ENCODE measurements around the gene ARHGAP45. TPM values are rescaled to one million over a fixed set of nuclear protein-coding genes. Genes with fewer than 3 reads are reported as not detected.

The ARHGAP45 gene
- total and polyA plus RNA-seq, 9 of the 15 experiments (the other 6 are each of a cell fraction or from before 2014, with no cell fraction given) = 0.08 to 22.1 (median 4.2) TPM

- TF ChIP-seq, protein P1, sequence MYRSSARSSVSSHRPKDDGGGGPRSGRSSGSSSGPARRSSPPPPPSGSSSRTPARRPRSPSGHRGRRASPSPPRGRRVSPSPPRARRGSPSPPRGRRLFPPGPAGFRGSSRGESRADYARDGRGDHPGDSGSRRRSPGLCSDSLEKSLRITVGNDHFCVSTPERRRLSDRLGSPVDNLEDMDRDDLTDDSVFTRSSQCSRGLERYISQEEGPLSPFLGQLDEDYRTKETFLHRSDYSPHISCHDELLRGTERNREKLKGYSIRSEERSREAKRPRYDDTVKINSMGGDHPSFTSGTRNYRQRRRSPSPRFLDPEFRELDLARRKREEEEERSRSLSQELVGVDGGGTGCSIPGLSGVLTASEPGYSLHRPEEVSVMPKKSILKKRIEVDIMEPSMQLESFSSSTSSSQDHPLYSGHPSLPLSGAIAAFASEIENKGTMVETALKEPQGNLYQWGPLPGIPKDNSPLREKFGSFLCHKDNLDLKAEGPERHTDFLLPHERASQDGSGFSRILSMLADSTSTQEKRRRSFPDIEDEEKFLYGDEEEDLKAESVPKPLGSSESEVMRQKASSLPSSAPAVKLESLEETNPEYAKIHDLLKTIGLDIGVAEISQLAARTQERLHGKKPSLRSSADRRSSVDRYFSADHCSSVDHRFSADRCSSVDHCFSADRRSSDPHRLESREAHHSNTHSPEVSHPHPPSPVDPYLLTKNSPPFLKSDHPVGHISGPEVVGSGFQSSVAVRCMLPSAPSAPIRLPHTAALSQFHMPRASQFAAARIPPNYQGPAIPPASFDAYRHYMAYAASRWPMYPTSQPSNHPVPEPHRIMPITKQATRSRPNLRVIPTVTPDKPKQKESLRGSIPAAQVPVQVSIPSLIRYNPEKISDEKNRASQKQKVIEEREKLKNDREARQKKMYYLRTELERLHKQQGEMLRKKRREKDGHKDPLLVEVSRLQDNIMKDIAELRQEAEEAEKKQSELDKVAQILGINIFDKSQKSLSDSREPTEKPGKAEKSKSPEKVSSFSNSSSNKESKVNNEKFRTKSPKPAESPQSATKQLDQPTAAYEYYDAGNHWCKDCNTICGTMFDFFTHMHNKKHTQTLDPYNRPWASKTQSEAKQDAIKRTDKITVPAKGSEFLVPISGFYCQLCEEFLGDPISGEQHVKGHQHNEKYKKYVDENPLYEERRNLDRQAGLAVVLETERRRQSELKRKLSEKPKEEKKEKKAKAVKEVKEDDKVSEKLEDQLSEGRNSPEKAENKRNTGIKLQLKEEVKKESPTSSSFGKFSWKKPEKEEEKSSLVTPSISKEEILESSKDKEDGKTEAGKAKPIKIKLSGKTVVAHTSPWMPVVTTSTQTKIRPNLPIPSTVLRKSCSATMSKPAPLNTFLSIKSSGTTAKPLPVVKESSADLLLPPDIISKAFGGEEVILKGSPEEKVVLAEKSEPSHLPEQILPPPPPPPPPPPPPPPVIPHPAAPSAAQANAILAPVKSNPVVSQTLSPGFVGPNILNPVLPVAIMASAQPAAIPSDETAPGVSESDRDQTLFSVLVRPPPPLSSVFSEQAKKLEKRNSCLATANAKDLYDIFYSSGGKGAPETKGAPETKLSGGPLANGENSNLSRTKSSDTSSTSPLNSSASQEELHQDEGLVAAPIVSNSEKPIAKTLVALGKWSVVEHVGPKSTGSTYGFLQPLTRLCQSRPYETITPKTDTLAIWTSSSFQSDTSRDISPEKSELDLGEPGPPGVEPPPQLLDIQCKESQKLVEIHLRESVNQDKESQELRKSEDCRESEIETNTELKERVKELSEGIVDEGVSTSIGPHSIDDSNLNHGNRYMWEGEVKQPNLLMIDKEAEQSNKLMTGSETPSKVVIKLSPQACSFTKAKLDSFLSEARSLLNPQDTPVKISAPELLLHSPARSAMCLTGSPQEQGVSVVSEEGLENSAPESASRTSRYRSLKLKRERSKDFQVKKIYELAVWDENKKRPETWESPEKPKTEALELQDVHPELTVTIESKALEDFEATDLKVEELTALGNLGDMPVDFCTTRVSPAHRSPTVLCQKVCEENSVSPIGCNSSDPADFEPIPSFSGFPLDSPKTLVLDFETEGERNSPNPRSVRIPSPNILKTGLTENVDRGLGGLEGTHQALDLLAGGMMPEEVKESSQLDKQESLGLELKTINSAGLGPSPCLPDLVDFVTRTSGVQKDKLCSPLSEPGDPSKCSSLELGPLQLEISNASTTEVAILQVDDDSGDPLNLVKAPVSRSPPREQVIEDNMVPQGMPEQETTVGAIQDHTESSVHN (IDR thresholded peaks at IDR 0.05; ENCODE audit: borderline replicate concordance in 1 of 2, low read depth in 1 of 2) = no peak
- no peak for TF ChIP-seq TAF1 (IDR thresholded peaks at IDR 0.05; ENCODE audit: control insufficient read depth, extremely low read depth, insufficient read depth, low read length, severe bottlenecking)
- no peak for TF ChIP-seq HIVEP1 (CRISPR knock-in tag; IDR thresholded peaks at IDR 0.05)
- no peak for TF ChIP-seq TEAD2 (tag; IDR thresholded peaks at IDR 0.05)
- no peak for TF ChIP-seq ZNF311 (CRISPR knock-in tag; IDR thresholded peaks at IDR 0.05)
- TF ChIP-seq, protein P2, sequence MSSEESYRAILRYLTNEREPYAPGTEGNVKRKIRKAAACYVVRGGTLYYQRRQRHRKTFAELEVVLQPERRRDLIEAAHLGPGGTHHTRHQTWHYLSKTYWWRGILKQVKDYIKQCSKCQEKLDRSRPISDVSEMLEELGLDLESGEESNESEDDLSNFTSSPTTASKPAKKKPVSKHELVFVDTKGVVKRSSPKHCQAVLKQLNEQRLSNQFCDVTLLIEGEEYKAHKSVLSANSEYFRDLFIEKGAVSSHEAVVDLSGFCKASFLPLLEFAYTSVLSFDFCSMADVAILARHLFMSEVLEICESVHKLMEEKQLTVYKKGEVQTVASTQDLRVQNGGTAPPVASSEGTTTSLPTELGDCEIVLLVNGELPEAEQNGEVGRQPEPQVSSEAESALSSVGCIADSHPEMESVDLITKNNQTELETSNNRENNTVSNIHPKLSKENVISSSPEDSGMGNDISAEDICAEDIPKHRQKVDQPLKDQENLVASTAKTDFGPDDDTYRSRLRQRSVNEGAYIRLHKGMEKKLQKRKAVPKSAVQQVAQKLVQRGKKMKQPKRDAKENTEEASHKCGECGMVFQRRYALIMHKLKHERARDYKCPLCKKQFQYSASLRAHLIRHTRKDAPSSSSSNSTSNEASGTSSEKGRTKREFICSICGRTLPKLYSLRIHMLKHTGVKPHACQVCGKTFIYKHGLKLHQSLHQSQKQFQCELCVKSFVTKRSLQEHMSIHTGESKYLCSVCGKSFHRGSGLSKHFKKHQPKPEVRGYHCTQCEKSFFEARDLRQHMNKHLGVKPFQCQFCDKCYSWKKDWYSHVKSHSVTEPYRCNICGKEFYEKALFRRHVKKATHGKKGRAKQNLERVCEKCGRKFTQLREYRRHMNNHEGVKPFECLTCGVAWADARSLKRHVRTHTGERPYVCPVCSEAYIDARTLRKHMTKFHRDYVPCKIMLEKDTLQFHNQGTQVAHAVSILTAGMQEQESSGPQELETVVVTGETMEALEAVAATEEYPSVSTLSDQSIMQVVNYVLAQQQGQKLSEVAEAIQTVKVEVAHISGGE (CRISPR knock-in tag; IDR thresholded peaks at IDR 0.05) = no peak
- peak; percentile 49 for TF ChIP-seq PHF20 (IDR thresholded peaks at IDR 0.05; ENCODE audit: partially characterized antibody)
- TF ChIP-seq THAP12 (CRISPR knock-in tag; IDR thresholded peaks at IDR 0.05) = no peak
- TF ChIP-seq CSDE1 (IDR thresholded peaks at IDR 0.05) = no peak
- no peak for TF ChIP-seq ZNF584 (CRISPR knock-in tag; IDR thresholded peaks at IDR 0.05; ENCODE audit: low read depth)
- TF ChIP-seq RFX7 (CRISPR knock-in tag; IDR thresholded peaks at IDR 0.05) = no peak
- TF ChIP-seq STAT5A (IDR thresholded peaks at IDR 0.05; ENCODE audit: borderline replicate concordance, low read length) = no peak
- no peak for TF ChIP-seq ESRRB (CRISPR knock-in tag; IDR thresholded peaks at IDR 0.05; ENCODE audit: borderline replicate concordance)
Measured at GRCh38 chr19:1072371-1073015, 5.5 kb downstream of the ARHGAP45 start (continued).
